NCI-H146 treated with DMSO at 0.1 percent for 48 hours (cell line): ENCODE data around the gene PIP4K2A.
"Not testable (repeated sequence)": the region's sequence is repeated elsewhere in the genome, so short reads cannot be mapped to it uniquely, and the experiment has no call there.

Source experiments
- DNase-seq: peaks from one replicate; lab custom pipeline; 2025; ENCODE audit not compliant: unreplicated experiment; lab: John Stamatoyannopoulos, UW

The PIP4K2A gene

DNA sequence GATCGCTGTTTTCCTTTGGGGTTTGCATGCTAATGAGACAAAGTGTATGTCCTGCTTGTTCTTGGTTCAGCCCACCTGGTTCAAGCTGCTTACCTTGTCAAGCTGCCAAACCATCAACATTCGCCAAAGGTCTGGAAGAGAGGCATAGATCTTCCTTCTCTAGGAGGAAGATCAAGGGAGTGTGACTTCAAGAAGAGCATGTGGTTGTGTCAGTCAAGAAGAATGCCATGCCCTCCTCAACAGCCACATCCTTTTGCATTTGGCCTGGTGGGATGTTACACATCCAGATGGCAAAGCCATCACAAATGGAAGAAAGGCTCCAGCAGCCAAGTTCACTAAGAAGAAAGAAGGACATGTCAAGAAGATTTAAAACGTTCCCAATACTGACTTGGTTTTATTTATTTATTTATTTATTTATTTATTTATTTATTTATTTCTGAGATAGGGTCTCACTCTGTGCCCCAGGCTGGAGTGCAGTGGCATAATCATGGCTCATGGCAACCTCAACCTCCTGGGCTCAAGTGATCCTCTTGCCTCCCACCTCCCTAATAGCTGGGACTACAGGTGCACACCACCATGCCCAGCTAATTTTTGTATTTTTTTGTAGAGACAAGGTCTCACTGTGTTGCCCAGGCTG lies 5.1 kb upstream of the PIP4K2A start:
- DNase-seq = no peak

DNA sequence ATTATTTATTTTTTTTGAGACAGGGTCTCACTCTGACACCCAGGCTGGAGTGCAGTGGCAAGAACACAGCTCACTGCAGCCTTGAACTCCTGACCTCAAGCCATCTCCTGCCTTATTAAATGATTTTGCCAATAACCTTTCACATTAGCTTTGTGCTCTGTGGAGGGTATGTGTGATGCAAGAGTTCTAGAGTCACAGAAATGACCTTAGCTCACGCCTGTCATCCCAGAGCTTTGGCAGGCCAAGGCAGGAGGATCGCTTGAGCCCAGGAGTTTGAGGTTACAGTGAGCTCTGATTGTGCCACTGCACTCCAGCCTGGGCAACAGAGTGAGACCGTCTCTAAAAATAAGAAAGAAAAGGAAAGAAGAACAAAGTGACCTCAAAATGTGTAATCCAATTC lies 4.3 kb upstream of the PIP4K2A start:
- not testable (repeated sequence) for DNase-seq

DNA sequence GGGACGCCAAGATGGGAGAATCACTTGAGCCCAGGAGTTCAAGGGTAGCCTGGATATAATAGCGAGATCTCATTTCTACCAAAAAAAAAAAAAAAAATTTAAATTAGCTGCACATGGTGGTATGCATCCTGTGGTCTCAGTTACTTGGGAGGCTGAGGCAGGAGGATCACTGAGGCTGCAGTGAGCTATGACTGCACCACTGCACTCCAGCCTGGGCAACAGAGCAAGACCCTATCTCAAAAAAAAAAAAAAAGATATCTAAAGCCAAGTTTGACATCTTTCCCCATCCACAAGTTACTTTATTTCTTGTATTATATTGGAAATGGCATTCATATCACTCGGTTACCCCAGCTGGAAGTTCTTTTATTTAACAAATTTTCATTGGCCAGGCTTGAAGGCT lies 3.4 kb upstream of the PIP4K2A start:
- DNase-seq = no peak

DNA sequence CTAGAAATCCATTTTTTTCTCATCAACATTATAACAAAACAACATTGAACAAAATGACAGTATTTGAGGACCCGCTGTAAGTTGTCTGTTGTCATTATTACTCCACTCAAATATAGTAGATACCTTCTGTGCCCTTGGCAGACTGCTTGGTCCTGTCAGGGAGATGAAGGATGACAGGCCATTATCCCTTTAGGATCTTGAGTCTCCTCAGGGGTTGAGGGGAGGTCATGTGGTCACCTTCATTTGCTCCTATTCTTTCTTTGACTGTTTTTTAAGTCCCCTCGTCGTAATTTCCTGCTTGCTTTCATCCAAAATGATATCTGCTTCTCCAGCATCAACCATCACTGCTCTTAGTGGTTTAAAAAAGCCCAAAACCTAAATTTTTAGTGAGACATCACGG lies 2.6 kb upstream of the PIP4K2A start:
- DNase-seq = no peak

DNA sequence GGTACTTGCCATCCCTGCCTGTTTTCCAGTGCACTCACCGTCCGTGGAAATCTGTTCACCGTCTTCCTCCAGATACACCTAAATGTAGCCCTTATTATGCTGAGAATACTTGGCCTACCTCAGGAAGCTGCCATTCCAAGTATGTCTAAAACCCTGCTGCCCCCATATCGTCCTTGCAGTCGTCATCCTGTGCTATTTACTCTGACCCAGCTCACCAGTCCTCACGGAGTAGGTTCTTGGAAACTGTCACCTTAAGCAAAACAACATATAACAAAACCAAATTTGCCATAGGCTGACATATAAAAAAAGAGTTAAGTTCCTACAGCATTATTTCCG lies 880 bp upstream of the PIP4K2A start:
- DNase-seq = no peak

DNA sequence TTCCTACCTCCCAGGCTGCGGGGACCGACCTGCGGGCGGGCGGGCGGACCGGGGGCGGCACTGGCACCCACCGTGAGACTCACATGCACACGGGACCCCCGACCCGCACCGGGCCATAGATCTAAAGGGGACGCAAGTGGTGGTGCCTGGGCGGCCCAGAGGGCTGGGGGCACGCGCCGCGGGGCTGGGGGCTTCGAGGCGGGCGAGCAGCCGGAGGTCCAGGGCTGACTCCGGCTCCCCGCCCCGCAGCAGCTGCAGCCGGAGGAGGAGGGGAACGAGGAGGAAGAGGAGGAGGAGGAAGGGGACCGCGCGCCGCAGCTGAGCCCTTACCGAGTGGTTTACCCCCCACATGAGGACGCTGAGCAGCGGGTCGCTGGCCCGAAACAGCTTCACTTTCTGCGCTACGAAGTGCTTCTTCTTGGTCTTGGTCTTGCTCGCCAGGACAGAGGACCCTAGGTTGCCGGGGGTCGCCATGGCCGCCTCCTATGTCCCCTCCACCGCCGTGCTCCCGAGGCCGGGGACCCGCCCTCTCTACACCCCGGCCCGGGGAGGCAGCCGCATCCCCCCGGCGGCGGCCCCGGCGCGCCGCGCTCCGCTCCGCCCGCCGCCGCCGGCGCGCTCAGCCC lies 412 bp downstream of the PIP4K2A start:
- peak; percentile 32 for DNase-seq

DNA sequence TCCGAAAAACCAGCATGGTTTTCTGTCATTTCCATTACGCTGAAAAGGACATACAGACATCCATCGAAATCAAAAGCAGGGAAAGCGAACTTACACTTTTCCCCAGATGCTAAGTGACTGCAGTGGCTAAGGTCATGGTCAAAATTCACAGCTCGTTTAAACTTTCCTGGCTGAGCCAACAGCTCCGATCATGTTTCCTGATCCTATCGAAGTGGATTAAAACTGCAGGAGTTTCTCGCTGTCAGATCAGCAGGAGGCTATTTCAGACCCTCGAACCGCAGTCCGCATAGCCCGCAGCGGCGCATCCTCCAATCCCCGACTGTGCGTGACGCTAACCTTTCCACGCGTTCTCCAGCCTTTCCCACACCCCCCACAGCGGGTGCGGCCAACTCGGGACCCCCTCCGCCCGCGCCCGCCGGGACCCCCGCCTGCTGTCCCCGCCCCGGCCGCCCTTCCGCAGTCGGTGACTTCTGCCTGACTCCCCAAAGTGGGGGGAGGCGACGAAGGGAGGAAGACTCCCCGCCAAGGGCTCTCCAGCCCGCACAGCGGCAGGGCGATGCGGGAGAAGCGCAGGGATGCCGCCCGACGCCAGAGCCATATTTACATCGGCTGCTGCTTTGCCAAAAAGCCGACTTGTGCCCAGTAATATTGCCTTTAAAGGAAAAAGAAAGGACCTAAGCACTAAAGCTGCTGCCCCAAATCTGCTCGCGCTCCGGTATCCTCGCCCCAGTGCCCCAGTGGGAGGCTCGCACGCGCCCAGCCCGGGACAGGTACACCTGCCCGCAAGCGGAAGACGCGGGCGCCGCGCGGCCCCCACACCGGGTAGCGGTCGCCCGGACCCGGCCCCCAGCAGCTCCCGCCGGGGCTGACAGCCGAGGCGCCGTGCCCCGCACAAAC lies 1.2 kb downstream of the PIP4K2A start:
- DNase-seq = no peak

DNA sequence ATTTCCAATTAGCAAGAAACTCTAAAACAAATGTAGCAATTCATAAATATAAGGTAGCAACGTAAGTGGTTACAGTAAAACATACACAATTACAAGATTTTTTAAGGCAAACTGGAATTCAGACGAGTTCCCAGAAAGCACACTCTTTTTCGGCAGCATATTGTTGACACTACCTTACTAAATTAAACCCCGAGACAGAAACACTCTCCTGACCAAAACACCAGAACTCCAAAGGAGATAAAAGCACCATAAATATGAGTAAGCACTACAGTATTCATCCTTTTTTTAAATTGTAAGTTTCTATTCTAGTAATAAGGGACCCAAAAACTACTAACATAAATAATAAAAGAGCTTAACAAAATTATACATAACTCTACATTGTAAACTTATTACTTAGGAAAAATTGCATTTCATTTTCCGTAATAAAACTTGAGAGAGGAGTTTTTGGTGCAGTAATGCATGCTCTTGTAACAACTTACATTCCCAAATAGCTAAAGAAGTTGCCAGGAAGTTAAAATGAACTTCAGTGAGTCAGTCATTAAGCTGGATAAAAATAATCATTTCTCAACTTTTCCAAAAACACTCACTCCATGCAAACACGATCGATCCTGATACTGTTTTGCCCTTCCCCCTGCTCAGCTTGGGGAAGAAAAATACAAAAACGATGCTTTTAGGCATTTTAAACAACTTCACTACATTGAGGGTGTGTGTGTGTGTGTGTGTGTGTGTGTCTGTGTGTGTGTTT lies 2.0 kb downstream of the PIP4K2A start:
- no peak for DNase-seq

DNA sequence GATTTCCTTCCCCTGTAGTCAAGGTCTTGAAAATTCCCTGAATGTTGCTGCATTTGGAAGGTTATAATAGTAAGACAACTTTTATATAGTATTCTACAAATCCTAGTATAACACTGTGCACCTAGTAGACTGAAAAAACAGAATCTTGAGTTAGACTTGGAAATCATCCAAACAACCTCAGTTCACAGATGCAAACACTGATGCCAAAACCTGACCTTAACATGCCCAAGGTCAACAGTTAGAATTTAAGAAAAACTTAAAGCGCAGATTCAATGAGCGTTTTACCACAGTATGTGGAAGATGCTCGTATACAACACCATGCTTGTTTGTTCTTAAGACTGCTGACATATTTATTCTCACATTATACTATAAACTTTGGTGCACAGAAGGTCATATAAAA lies 3.0 kb downstream of the PIP4K2A start:
- DNase-seq = no peak

DNA sequence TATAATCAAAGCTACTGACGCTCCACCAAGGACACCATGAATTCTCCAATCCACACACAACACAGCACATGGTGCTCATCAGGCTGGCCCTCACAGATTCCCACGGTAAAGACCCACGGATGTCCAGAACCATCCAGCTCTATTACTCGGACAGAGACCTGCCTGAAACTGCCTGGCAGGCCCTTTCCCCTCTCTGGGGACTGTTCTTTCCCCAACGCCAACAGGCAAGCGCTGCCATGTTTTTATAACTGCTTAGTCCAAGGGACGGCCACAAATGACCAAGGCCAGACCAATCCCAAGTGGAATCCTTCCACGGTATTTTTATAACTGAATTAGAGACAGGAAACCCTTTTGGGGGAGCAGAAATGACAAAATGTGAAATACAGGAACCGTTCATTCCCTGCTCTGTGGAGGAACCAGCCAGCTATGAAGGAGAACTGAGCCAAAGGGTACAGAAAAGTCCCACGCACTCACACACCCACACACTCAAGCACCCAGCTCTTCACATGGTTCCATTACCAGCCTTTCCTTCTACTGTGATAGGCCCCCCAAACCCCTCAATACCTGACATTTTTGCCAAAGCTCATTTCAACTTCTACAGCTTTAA lies 4.1 kb downstream of the PIP4K2A start:
- no peak for DNase-seq

DNA sequence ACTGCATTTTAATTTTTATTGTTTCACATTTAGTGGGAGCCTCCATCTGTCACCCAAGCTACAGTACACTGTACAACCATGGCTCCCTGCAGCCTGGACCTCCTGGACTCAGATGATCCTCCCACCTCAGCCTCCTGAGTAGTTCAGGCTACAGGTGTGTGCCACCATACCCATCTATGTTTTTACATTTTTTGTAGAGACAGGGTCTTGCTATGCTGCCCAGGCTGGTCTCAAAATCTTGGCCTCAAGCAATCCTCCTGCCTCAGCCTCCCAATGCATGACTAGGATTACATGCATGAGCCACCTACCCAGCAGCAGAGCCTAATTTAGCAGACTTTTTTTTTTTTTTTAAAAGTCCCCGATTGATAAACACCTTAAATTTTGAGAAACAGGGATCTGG lies 5.6 kb downstream of the PIP4K2A start:
- no peak for DNase-seq

DNA sequence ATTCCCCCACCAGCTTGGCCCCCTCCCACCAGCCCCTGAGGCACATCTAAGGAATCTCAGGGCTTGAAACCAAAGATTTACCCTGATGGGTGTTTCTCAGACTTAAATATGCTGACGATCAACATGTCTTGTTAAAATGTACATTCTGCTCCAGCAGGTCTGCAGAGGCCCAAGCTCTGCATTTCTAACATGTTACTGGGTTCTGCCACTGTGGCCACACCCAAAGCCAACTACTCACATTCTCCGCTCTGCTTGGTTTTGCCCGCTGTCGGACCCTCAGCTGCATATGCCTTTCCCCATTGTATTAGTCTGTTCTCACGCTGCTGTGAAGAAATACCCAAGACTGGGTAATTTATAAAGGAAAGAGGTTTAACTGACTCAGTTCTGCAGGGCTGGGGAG lies 8.9 kb downstream of the PIP4K2A start:
- DNase-seq = no peak

DNA sequence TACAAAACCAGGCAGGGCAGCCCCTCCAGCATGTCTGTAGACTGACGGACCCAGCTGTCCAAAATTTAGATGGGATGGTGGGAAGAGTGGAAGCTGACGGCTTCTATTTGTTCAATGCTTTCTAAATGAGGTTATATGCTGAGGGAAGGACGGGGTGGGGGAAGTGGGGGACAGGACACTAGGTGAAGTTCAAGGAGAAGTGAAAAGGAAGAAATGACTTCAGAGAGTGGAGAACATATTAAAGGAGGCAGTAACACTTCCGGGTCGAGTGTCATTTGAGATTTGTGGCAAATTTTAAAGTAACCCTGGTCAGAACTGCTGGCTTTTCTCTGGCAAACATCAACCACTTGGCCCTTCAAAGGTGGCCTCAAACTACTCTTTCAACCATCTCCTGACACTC lies 9.4 kb downstream of the PIP4K2A start:
- DNase-seq = no peak

DNA sequence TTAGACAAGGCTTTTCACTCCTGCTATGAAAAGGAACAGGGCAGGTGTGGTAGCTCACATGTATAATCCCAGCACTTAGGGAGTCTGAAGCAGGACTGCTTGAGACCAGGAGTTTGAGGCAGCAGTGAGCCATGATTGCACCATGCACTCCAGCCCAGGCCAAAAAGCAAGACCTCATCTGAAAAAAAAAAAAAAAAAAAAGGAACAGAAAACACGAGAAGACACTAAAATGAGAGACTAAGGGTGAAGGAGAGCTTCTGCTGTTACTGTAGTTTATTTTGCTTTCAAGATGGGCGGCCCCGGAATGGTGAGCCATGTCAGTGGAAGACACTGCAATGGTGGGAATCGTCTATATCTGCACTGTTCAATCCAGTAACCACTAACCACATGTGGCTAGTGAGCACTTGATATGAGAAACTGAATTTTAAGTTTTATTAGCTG lies 9.9 kb downstream of the PIP4K2A start:
- DNase-seq = no peak

DNA sequence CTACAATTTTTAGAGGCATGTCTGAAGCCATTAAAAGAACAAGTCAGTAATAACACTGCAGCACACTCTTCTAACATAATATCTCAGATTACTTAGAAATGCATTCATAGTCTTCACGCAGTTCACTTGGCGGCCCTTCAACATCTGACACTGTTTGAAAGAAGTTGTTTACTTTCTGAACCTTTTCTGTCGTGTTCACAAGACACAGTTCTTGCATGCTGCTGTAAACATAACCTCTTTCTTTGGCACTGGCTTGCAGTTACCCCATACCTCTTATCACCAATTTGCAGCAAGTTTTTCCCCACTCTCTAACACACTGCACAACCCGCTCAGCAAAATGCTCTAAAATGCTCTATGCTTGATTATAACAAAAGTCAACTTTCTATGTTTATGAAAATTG lies 12.0 kb downstream of the PIP4K2A start:
- no peak for DNase-seq

DNA sequence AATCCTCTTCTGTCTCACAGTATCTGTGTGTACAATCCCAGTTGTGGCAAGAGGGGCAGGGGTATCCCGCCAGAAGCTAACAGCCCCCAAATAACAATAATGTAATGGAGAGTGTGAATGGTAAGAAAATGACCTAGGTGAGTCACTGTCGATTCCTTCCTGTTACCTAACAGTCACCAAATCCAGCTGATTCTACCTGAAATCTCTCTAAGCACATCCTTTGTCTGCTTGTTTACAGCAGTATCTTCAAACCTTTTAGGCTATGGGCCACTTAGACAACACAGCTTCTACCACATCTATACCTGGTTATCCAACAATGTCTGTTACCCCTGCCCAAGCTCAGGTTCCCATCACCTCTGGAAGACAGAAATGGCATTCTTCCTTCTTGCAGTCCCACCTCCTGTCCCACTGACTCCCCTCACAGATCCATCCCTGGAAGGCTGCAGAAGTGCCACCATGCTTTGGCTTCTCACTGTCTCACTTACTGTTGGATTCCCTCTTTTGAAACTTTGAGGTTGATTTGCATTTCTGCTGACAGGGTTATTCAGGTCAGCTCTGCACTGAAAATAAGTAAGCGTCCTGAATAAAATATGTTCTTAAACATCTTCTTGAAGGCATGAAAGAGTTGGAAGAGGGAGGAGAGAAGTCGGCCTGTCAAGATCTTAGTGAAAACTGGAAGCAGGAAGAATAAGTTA lies 13.1 kb downstream of the PIP4K2A start:
- DNase-seq = no peak

DNA sequence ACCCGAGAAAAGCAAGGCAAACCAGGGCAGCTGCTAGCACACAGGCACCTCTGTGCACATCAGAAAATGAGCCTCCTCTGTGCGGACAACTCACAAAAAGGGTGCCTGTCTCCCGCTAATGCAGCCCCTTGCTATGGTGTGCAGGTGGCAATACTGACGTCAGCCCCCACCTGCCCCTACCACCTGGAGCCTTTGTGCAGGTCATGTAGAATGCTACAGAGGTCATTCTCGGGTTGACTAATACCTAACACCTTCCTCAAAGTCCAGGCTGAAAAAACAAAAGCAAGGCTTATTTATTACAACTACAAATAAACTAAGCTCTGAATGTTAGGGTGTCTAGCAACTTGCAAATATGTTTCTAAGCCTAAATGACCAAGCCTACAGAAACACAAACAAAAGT lies 13.9 kb downstream of the PIP4K2A start:
- peak; percentile 57 for DNase-seq

DNA sequence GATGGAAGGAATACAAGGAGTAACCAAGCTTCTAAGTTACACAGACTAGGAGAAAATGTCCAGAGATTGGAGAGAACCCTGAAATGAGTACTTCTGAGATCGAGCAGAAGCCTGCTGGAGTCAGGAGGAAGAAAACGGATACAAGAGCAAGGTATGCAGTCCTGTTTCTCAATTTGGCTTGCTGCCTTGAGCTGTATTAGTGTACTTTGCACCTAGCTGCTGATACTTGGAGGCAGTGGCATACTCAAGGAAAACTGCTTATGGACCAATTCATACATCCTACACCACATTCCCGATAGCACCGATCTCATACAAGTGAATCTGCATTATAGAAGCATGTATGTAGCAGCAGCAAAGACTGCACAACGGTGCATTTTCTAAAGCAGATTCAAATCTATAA lies 14.4 kb downstream of the PIP4K2A start:
- DNase-seq = no peak

DNA sequence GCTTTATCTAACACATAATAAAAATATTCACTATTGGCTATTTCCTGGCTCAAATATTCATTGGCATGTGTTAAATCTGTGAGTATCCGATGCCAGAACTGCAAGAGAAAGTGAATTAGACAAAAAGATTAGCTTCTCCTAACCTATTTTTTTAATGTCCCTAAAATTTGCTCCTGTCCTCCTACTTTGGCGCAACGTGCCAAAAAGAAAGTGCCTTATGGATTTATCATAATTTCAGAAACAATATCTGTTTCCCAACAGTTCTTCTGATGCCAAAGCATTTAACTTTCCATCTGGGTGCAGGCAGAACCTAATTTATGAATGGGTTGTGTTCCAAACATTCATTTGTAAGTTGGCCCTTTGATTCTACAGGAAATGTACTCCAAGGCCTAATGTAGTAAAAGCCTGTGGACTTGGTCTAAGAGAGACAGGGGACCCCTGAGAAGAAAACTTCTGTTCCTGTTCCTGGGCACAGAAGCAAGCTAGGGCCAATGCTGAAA lies 15.4 kb downstream of the PIP4K2A start:
- DNase-seq = no peak

DNA sequence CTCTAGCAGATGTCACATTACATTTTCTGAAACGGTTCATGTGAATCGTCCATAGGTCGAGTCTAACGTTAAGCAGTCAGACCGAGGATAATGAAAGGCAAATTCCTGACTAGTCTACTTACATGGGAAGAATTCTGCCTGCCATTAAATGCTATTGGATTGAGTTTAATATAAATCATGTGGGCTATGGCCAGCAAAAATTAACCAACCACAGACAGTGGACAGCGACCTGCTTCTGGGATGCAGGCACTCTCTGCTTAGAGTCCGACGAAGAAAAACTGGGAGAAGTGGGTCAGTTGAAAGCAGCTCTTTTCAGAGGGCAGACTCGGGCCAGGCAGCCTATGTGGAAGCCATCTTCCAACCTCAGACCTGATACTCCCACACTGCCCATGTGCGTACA lies 16.6 kb downstream of the PIP4K2A start:
- DNase-seq = no peak
